H1 (cell line): Measurements from ENCODE around the gene ADAMTS14. TPM values are rescaled to one million over a fixed set of nuclear protein-coding genes. Genes with fewer than 3 reads are reported as not detected.

ENCODE experiments used
- CTCF ChIA-PET: fragments of 300-600 bp; sonication (Branson Sonifier 250); formaldehyde crosslinking; loops from one replicate; lab custom pipeline; 2021; ENCODE audit not compliant: partially characterized antibody; lab: Charles Lee
- POLR2A ChIA-PET: fragments of 300-600 bp; sonication (Branson Sonifier 250); formaldehyde crosslinking; loops from one replicate; lab custom pipeline; 2021; ENCODE audit warnings: inconsistent platforms; ENCODE audit not compliant: partially characterized antibody; lab: Charles Lee
- DNase-seq, 2 experiments: peaks; one replicate each; pipeline versions ENCODE4 v3.0.0 to v3.0.0-alpha.2; 2010 to 2022; ENCODE audit warnings: low spot score in 2 of 2, low read depth in 1 of 2, mixed read lengths in 1 of 2
- FAIRE-seq: peaks from 2 replicates; lab custom pipeline; 2011; peaks lifted over from hg19 to GRCh38; lab: Jason Lieb, UNC
- H2AFZ ChIP-seq: 2 replicates; pipeline ENCODE4 v1.8.1; 2012; ENCODE audit warnings: low read length, inconsistent platforms
- H2AK5ac ChIP-seq: 2 replicates; pipeline ENCODE4 v1.6.1; 2013; ENCODE audit warnings: low read depth, low read length
- H2BK120ac ChIP-seq: replicated peaks from 2 replicates; pipeline ENCODE3; 2013; ENCODE audit warnings: low read depth, low read length, inconsistent platforms
- H2BK12ac ChIP-seq: 2 replicates; pipeline ENCODE4 v1.6.1; 2013; ENCODE audit warnings: low read depth, low read length
- H2BK15ac ChIP-seq: 2 replicates; pipeline ENCODE4 v1.6.1; 2013; ENCODE audit warnings: low read length
- H2BK20ac ChIP-seq: 2 replicates; pipeline ENCODE4 v1.6.1; 2013; ENCODE audit warnings: low read length
- H2BK5ac ChIP-seq: 2 replicates; pipeline ENCODE4 v1.6.1; 2013; ENCODE audit warnings: low read depth, low read length
- H3K14ac ChIP-seq: 2 replicates; pipeline ENCODE4 v1.6.1; 2013; ENCODE audit warnings: inconsistent platforms; ENCODE audit not compliant: insufficient read length
- H3K18ac ChIP-seq: 2 replicates; pipeline ENCODE4 v1.6.1; 2013; ENCODE audit warnings: low read length; ENCODE audit errors: extremely low read depth
- H3K23ac ChIP-seq: 2 replicates; pipeline ENCODE4 v1.6.1; 2013; ENCODE audit warnings: inconsistent platforms; ENCODE audit not compliant: insufficient read length
- H3K23me2 ChIP-seq: 2 replicates; pipeline ENCODE4 v1.6.1; 2013; ENCODE audit warnings: low read depth, low read length
- H3K27ac ChIP-seq: 2 replicates; pipeline ENCODE4 v1.6.1; 2011; ENCODE audit warnings: low read depth, low read length, inconsistent platforms
- H3K27me3 ChIP-seq, 4 experiments: replicated peaks in 1 of 4; 1 replicate in 1 of 4; 2 replicates in 3 of 4; pipeline versions ENCODE4 v1.6.1 to v1.8.1; 2011 to 2013; ENCODE audit warnings: low read length in 3 of 4, mild to moderate bottlenecking in 3 of 4, inconsistent platforms in 2 of 4, mixed read lengths in 2 of 4, moderate library complexity in 1 of 4; ENCODE audit not compliant: control insufficient read depth in 3 of 4, insufficient read depth in 3 of 4; ENCODE audit errors: extremely low read depth in 1 of 4
- H3K36me3 ChIP-seq, 4 experiments: 2 replicates each; pipeline versions ENCODE4 v1.6.1 to v1.8.1; 2011 to 2013; ENCODE audit warnings: mild to moderate bottlenecking in 4 of 4, low read length in 3 of 4, moderate library complexity in 2 of 4, control low read depth in 1 of 4, inconsistent platforms in 1 of 4; ENCODE audit not compliant: insufficient read depth in 4 of 4, control insufficient read depth in 2 of 4
- H3K4ac ChIP-seq: replicated peaks from 2 replicates; pipeline ENCODE3; 2013; ENCODE audit warnings: low read length, low read depth, mixed read lengths, inconsistent platforms; ENCODE audit not compliant: insufficient read length
- H3K4me1 ChIP-seq, 4 experiments: replicated peaks in 1 of 4; 1 replicate in 1 of 4; 2 replicates in 3 of 4; pipeline versions ENCODE4 v1.6.1 to v1.8.1; 2011 to 2013; ENCODE audit warnings: low read length in 3 of 4, inconsistent platforms in 2 of 4, mixed read lengths in 1 of 4; ENCODE audit not compliant: insufficient read depth in 4 of 4, control insufficient read depth in 3 of 4
- H3K4me2 ChIP-seq, 2 experiments: 2 replicates each; pipeline versions ENCODE4 v1.6.1 to v1.8.1; 2011 to 2013; ENCODE audit warnings: low read depth in 2 of 2, low read length in 2 of 2, control low read depth in 1 of 2, inconsistent platforms in 1 of 2, mild to moderate bottlenecking in 1 of 2; ENCODE audit not compliant: insufficient read depth in 1 of 2
- H3K4me3 ChIP-seq, 4 experiments: fragments of 200-600, 300-600 bp in 1 of 4; sonication (generic), shearing (Covaris generic), sonication (Bioruptor Twin) in 1 of 4; 2 replicates each; pipeline versions ENCODE4 v1.5.1 to v1.8.1; 2011 to 2016; ENCODE audit warnings: low read length in 4 of 4, low read depth in 3 of 4, control low read depth in 2 of 4, inconsistent platforms in 2 of 4, mild to moderate bottlenecking in 2 of 4, mixed read lengths in 1 of 4, moderate library complexity in 1 of 4; ENCODE audit not compliant: insufficient read depth in 2 of 4; ENCODE audit errors: extremely low read depth in 1 of 4
- H3K56ac ChIP-seq: replicated peaks from 2 replicates; pipeline ENCODE3; 2013; ENCODE audit warnings: low read depth, mild to moderate bottlenecking, mixed read lengths, low read length, inconsistent platforms; ENCODE audit not compliant: insufficient read length
- H3K79me1 ChIP-seq: 2 replicates; pipeline ENCODE4 v1.6.1; 2013; ENCODE audit warnings: low read depth, low read length, control low read depth
- H3K79me2 ChIP-seq, 2 experiments: 2 replicates each; pipeline versions ENCODE4 v1.6.1 to v1.8.1; 2012 to 2013; ENCODE audit warnings: low read length in 2 of 2, mild to moderate bottlenecking in 2 of 2, inconsistent platforms in 1 of 2; ENCODE audit not compliant: insufficient read depth in 2 of 2, control insufficient read depth in 1 of 2
- H3K9ac ChIP-seq, 4 experiments: replicated peaks in 1 of 4; 1 replicate in 1 of 4; 2 replicates in 3 of 4; pipeline versions ENCODE4 v1.6.1 to v1.8.1; 2011 to 2013; ENCODE audit warnings: low read depth in 3 of 4, low read length in 3 of 4, control low read depth in 2 of 4, mild to moderate bottlenecking in 2 of 4, moderate library complexity in 2 of 4, inconsistent platforms in 1 of 4; ENCODE audit errors: extremely low read depth in 1 of 4
- H3K9me3 ChIP-seq, 2 experiments: 2 replicates each; pipeline versions ENCODE4 v1.6.1 to v1.8.1; 2012 to 2013; ENCODE audit warnings: mild to moderate bottlenecking in 2 of 2, moderate library complexity in 2 of 2, control low read depth in 1 of 2, inconsistent platforms in 1 of 2, low read depth in 1 of 2, low read length in 1 of 2, mixed read lengths in 1 of 2; ENCODE audit not compliant: insufficient read depth in 2 of 2
- H4K20me1 ChIP-seq, 2 experiments: replicated peaks in 1 of 2; 2 replicates each; pipeline versions ENCODE3 to v1.8.1; 2011 to 2013; ENCODE audit warnings: inconsistent platforms in 2 of 2, low read length in 2 of 2, mild to moderate bottlenecking in 1 of 2; ENCODE audit not compliant: insufficient read depth in 2 of 2, control insufficient read depth in 1 of 2
- H4K5ac ChIP-seq: 2 replicates; pipeline ENCODE4 v1.6.1; 2013; ENCODE audit warnings: low read length, low read depth, mixed read lengths, inconsistent platforms; ENCODE audit not compliant: insufficient read length
- H4K8ac ChIP-seq: 2 replicates; pipeline ENCODE4 v1.8.0; 2013; ENCODE audit warnings: mild to moderate bottlenecking, moderate library complexity, low read length, inconsistent platforms; ENCODE audit not compliant: insufficient read depth; ENCODE audit errors: extremely low read depth
- H4K91ac ChIP-seq: replicated peaks from 2 replicates; pipeline ENCODE3; 2013; ENCODE audit warnings: low read length, mixed read lengths, inconsistent platforms; ENCODE audit not compliant: insufficient read length
- BCL11A ChIP-seq, 2 experiments: IDR thresholded peaks; one replicate each; pipeline ENCODE4 v1.6.1; 2011; ENCODE audit warnings: low read depth in 2 of 2, low read length in 2 of 2, mild to moderate bottlenecking in 2 of 2
- CBX5 ChIP-seq: fragments of 300-800, 300-1000 bp; sonication (generic); IDR thresholded peaks from 2 replicates; pipeline ENCODE4 v1.7.1; 2016; ENCODE audit warnings: antibody characterized with exemption, low read length, low read depth
- EP300 ChIP-seq, 2 experiments: IDR thresholded peaks; 1 replicate in 1 of 2; 2 replicates in 1 of 2; pipeline ENCODE4 v1.6.1; 2011 to 2012; ENCODE audit warnings: low read depth in 2 of 2, low read length in 2 of 2, mild to moderate bottlenecking in 2 of 2, borderline replicate concordance in 1 of 2, inconsistent platforms in 1 of 2, moderate library complexity in 1 of 2
- NANOG ChIP-seq: IDR thresholded peaks from 2 replicates; pipeline ENCODE4 v1.6.1; 2011; ENCODE audit warnings: low read length, low read depth, mild to moderate bottlenecking, inconsistent platforms; ENCODE audit not compliant: insufficient read depth, poor library complexity, severe bottlenecking
- POLR2A ChIP-seq, 2 experiments: IDR thresholded peaks; 1 replicate in 1 of 2; 2 replicates in 1 of 2; pipeline ENCODE4 v1.6.1; 2011; ENCODE audit warnings: low read depth in 2 of 2, low read length in 2 of 2, mild to moderate bottlenecking in 2 of 2; ENCODE audit errors: control extremely low read depth in 1 of 2
- POLR2AphosphoS5 ChIP-seq: IDR thresholded peaks from 2 replicates; pipeline ENCODE4 v1.6.1; 2011; ENCODE audit warnings: low read depth, low read length
- RFX5 ChIP-seq: IDR thresholded peaks from 2 replicates; pipeline ENCODE4 v1.6.1; 2011; ENCODE audit warnings: low read depth, low read length, improper control_type of control experiment, borderline replicate concordance
- RXRA ChIP-seq: IDR thresholded peaks from 2 replicates; pipeline ENCODE4 v1.6.1; 2011; ENCODE audit warnings: low read depth, mild to moderate bottlenecking, low read length, moderate library complexity; ENCODE audit not compliant: insufficient read depth
- SAP30 ChIP-seq: fragments of 300-600 bp; sonication (generic); IDR thresholded peaks from 2 replicates; pipeline ENCODE4 v1.7.1; 2012; ENCODE audit warnings: low read length, moderate library complexity, mild to moderate bottlenecking, inconsistent platforms; ENCODE audit not compliant: insufficient read depth, insufficient replicate concordance
- SIN3A ChIP-seq, 2 experiments: IDR thresholded peaks in 1 of 2; conservative IDR thresholded peaks in 1 of 2; 2 replicates each; pipeline ENCODE4 v1.6.1; 2011 to 2012; ENCODE audit warnings: low read length in 2 of 2, improper control_type of control experiment in 1 of 2, low read depth in 1 of 2, mild to moderate bottlenecking in 1 of 2
- SIRT6 ChIP-seq: IDR thresholded peaks from one replicate; pipeline ENCODE4 v1.7.1; 2012; ENCODE audit warnings: low read length, inconsistent platforms
- SP4 ChIP-seq: IDR thresholded peaks from 2 replicates; pipeline ENCODE4 v1.6.1; 2012; ENCODE audit warnings: low read length, inconsistent platforms
- TAF7 ChIP-seq: optimal IDR thresholded peaks from 2 replicates; pipeline ENCODE3; 2011; ENCODE audit warnings: low read depth, mild to moderate bottlenecking, inconsistent platforms, low read length, moderate library complexity, borderline replicate concordance
- YY1 ChIP-seq: IDR thresholded peaks from 2 replicates; pipeline ENCODE4 v1.6.1; 2011; ENCODE audit warnings: low read depth, mild to moderate bottlenecking, low read length
- WGBS, 2 experiments: shearing (Covaris generic) in 1 of 2; methylation state at CpG; one replicate each; pipeline versions ENCODE4 v1.1.6 to v1.1.7; 2013 to 2015; ENCODE audit warnings: low lambda C conversion rate in 2 of 2, mixed read lengths in 2 of 2, inconsistent platforms in 1 of 2, low coverage in 1 of 2, missing lambda C conversion rate in 1 of 2; ENCODE audit not compliant: insufficient replicate concordance in 2 of 2, insufficient coverage in 1 of 2, insufficient read length in 1 of 2; ENCODE audit errors: extremely low coverage in 1 of 2, missing lambda C conversion rate in 1 of 2; 5-methylcytosine and 5-hydroxymethylcytosine counted together
- polyA plus RNA-seq, 7 experiments: library from polyadenylated mRNA; depleted of rRNA in 3 of 7; stranded (reverse) in 5 of 7; unstranded in 2 of 7; fragments of >200 nt in 5 of 7; fragments of 200-250 nt in 2 of 7; gene quantifications; 1 replicate in 5 of 7; 2 replicates in 1 of 7; 4 replicates in 1 of 7; pipeline versions ENCODE4 v1.2.1 to v1.2.3, GENCODE V29; 2011 to 2013; ENCODE audit warnings: missing spikeins in 2 of 7, mixed read lengths in 2 of 7
- total RNA-seq: library from RNA; stranded (reverse); fragmentation: NEBNext Ultra II Directional; extraction: Animal tissue kit (Norgen Biotek cat#: 25700); gene quantifications from 2 replicates; pipeline ENCODE4 v1.2.1, GENCODE V29; 2021
- TF ChIP-seq, protein P1 (sequence below): IDR thresholded peaks from 2 replicates; pipeline ENCODE4 v1.6.1; 2012; ENCODE audit warnings: inconsistent platforms

ADAMTS14 gene
- total and polyA plus RNA-seq, 2 of the 8 experiments (the other 6 are each of a cell fraction or from before 2014, with no cell fraction given), result 2.0 to 2.3 TPM

DNA sequence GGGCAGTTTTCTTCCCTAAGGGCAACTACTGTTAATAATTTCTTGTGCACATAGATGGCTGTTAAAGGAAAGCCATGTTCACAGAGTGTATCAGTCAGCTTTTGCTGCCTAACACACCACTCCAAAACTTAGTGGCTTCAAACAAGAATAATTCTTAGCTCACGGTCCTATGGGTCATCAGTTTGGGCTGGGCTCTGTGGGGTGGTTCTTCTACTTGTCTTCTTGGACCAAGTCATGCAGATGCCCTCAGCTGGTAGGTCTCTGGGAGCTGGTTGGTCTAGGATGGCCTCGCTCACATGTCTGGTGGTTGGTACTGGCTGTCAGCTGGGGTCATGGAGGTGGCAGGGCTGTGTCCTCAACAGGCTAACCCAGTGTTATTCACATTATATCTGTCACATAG lies 73.2 kb downstream of the ADAMTS14 start:
- H3K4me3 ChIP-seq, result no peak overlapping the region
- no peak overlapping the region for H2BK5ac ChIP-seq
- no peak overlapping the region for H3K4ac ChIP-seq
- no peak overlapping the region for H2AFZ ChIP-seq
- H3K14ac ChIP-seq, result no peak overlapping the region
- H3K79me2 ChIP-seq, result no peaks in the 10 kb centered on the region
- no peak overlapping the region for H3K18ac ChIP-seq
- no peak overlapping the region for H2BK12ac ChIP-seq
- H3K9me3 ChIP-seq, result no peaks in the 10 kb centered on the region
- H2BK15ac ChIP-seq, result no peak overlapping the region
- no peak for DNase-seq
- no peak overlapping the region for H2AK5ac ChIP-seq
- H2BK20ac ChIP-seq, result no peak overlapping the region
- no peaks in the 10 kb centered on the region for H3K27me3 ChIP-seq
- WGBS, 2 experiments, result 95% methylated on average over 2 of the region's 2 CpGs; no CpG with 5 or more reads in 1 of the 2 experiments
- no peak overlapping the region for H4K8ac ChIP-seq
- no peak overlapping the region for H2BK120ac ChIP-seq
- no peaks in the 10 kb centered on the region for H3K79me1 ChIP-seq
- no peak for FAIRE-seq
- no peak overlapping the region for H4K91ac ChIP-seq
- no peaks in the 10 kb centered on the region; a peak in 1 of 8 replicates for H3K36me3 ChIP-seq
- no peak overlapping the region for H3K9ac ChIP-seq
- no peak overlapping the region for H3K56ac ChIP-seq
- H4K5ac ChIP-seq, result no peak overlapping the region
- H3K23me2 ChIP-seq, result no peaks in the 10 kb centered on the region
- no peaks in the 10 kb centered on the region for H3K4me1 ChIP-seq
- H3K23ac ChIP-seq, result no peak overlapping the region
- H3K4me2 ChIP-seq, result no peak overlapping the region
- peaks cover 0 to 2% of the 10 kb centered on the region in 2 experiments for H4K20me1 ChIP-seq
- no peak overlapping the region for H3K27ac ChIP-seq
- POLR2A ChIA-PET, result no interaction called here
- CTCF ChIA-PET, result interaction anchor here (1.3 to 3.6 kb wide), 4 partner anchors 9 to 187 kb away, joined by 3 to 22 read pairs (median 8); no protein-coding TSS in a partner anchor
- no peak for TF ChIP-seq RFX5
- TF ChIP-seq EP300 (IDR thresholded peaks at IDR 0.05; ENCODE audit: borderline replicate concordance in 1 of 2, low read depth in 2 of 2, low read length in 2 of 2), result no peak
- no peak for TF ChIP-seq YY1
- no peak for TF ChIP-seq BCL11A (IDR thresholded peaks at IDR 0.05; ENCODE audit: low read depth in 2 of 2, low read length in 2 of 2)
- TF ChIP-seq CBX5, result no peak
- TF ChIP-seq SIRT6, result no peak
- TF ChIP-seq NANOG, result no peak
- TF ChIP-seq, protein P1, sequence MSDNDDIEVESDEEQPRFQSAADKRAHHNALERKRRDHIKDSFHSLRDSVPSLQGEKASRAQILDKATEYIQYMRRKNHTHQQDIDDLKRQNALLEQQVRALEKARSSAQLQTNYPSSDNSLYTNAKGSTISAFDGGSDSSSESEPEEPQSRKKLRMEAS, result no peak
- TF ChIP-seq POLR2AphosphoS5, result no peak
- no peak for TF ChIP-seq SP4
- TF ChIP-seq SAP30, result no peak
- TF ChIP-seq POLR2A (IDR thresholded peaks at IDR 0.05; ENCODE audit: control extremely low read depth in 1 of 2, low read depth in 2 of 2, low read length in 2 of 2), result no peak
- no peak for TF ChIP-seq SIN3A (conservative IDR thresholded peaks at IDR 0.05 in 1 of 2, IDR thresholded peaks at IDR 0.05 in 1 of 2; ENCODE audit: low read depth in 1 of 2, low read length in 2 of 2)
- TF ChIP-seq RXRA, result no peak
- TF ChIP-seq TAF7, result no peak
